ENCODE data around the gene CHST13. TPM values are rescaled to one million over a fixed set of nuclear protein-coding genes. Genes with fewer than 3 reads are reported as not detected.

The CHST13 gene
- polyA plus RNA-seq, 3 donors = 16.6 to 41.8 (median 39.2) TPM

Small RNAs within 50 kb of the gene (small RNA-seq; reads per million reads assigned to genes)
- gene RNA5SP138 (ENCODE audit: insufficient read length, low read depth) = not detected

Other genes starting within 250 kb of the CHST13 start
- gene KLF15, start 166.7 kb upstream of the CHST13 start, polyA plus RNA-seq = not detected
- not detected for gene CFAP100, start 129.2 kb upstream of the CHST13 start, polyA plus RNA-seq
- gene ZXDC, start 48.3 kb upstream of the CHST13 start, polyA plus RNA-seq = 10 to 100 TPM in 1 of 3 donors, 1 to 10 TPM in 2; 6.3 to 44.8 (median 9.7) TPM
- gene UROC1, start 6.4 kb upstream of the CHST13 start, polyA plus RNA-seq = not detected
- gene C3orf22, start 34.8 kb downstream of the CHST13 start, polyA plus RNA-seq = not detected
- 1 to 10 TPM in 1 of 3 donors, under 1 TPM in 2; 0.57 to 1.7 (median 0.90) TPM for gene TXNRD3, start 131.0 kb downstream of the CHST13 start, polyA plus RNA-seq
- 1 to 10 TPM; 1.1 to 1.8 (median 1.8) TPM for gene CHCHD6, start 180.1 kb downstream of the CHST13 start, polyA plus RNA-seq

Data from CD14-positive monocyte (primary cell).